IMR-90 (cell line): ENCODE data around the gene C4B. TPM values are rescaled to one million over a fixed set of nuclear protein-coding genes. Genes with fewer than 3 reads are reported as not detected.

ENCODE experiments used
- ATAC-seq: fragments of 200-7000 bp; cut with Tn5 transposase; 2 replicates; pipeline ENCODE4 v1.9.1; 2020; ENCODE audit warnings: low read depth, mild to moderate bottlenecking, moderate library complexity
- BruUV-seq: library from RNA; stranded (reverse); fragments of 400-500 nt; replicated peaks from 2 replicates; lab custom pipeline; 2021; lab: Mats Ljungman, UMichigan
- CTCF ChIA-PET: fragments of 300-600 bp; formaldehyde crosslinking; extraction: SDS; loops from one replicate; lab custom pipeline; 2021; ENCODE audit warnings: antibody characterized with exemption; lab: Yijun Ruan, JAX
- POLR2A ChIA-PET: fragments of 300-600 bp; sonication (Branson Sonifier 250); formaldehyde crosslinking; loops from one replicate; lab custom pipeline; 2022; ENCODE audit warnings: antibody characterized with exemption; ENCODE audit not compliant: unreplicated experiment; lab: Charles Lee
- DNase-seq: peaks from one replicate; pipeline ENCODE4 v3.0.0; 2013
- H2AFZ ChIP-seq: replicated peaks from 2 replicates; pipeline ENCODE3; 2013; ENCODE audit warnings: low read length, mild to moderate bottlenecking; ENCODE audit not compliant: poor library complexity
- H2AK5ac ChIP-seq: 2 replicates; pipeline ENCODE4 v1.6.1; 2013; ENCODE audit warnings: low read depth, low read length, inconsistent platforms
- H2AK9ac ChIP-seq: replicated peaks from 2 replicates; pipeline ENCODE3; 2013; ENCODE audit warnings: mild to moderate bottlenecking, low read depth, low read length, moderate library complexity; ENCODE audit not compliant: poor library complexity
- H2BK120ac ChIP-seq: 2 replicates; pipeline ENCODE4 v1.6.1; 2013; ENCODE audit warnings: low read depth, low read length, inconsistent platforms
- H2BK15ac ChIP-seq: 3 replicates; pipeline ENCODE4 v1.6.1; 2013; ENCODE audit warnings: low read depth, low read length, inconsistent platforms
- H2BK20ac ChIP-seq: 2 replicates; pipeline ENCODE4 v1.6.1; 2013; ENCODE audit warnings: low read depth, mild to moderate bottlenecking, inconsistent platforms, low read length, moderate library complexity
- H2BK5ac ChIP-seq: 2 replicates; pipeline ENCODE4 v1.6.1; 2013; ENCODE audit warnings: mild to moderate bottlenecking, low read depth, low read length, inconsistent platforms; ENCODE audit not compliant: poor library complexity, severe bottlenecking
- H3K14ac ChIP-seq: replicated peaks from 2 replicates; pipeline ENCODE4 v1.6.1; 2013; ENCODE audit warnings: low read depth, low read length, inconsistent platforms
- H3K18ac ChIP-seq: 2 replicates; pipeline ENCODE4 v1.6.1; 2013; ENCODE audit warnings: low read depth, low read length, control low read depth
- H3K23ac ChIP-seq: 2 replicates; pipeline ENCODE4 v1.6.1; 2013; ENCODE audit warnings: low read depth, low read length, inconsistent platforms
- H3K27ac ChIP-seq: 2 replicates; pipeline ENCODE4 v1.5.1; 2013; ENCODE audit warnings: mild to moderate bottlenecking, control low read depth, low read length; ENCODE audit not compliant: insufficient read depth
- H3K27me3 ChIP-seq: 2 replicates; pipeline ENCODE4 v1.6.1; 2013; ENCODE audit warnings: low read length; ENCODE audit not compliant: control insufficient read depth, insufficient read depth
- H3K36me3 ChIP-seq: 2 replicates; pipeline ENCODE4 v1.6.1; 2013; ENCODE audit warnings: low read length, mixed read lengths; ENCODE audit not compliant: control insufficient read depth, insufficient read depth
- H3K4ac ChIP-seq: 2 replicates; pipeline ENCODE4 v1.6.1; 2013; ENCODE audit warnings: low read depth, low read length, inconsistent platforms
- H3K4me1 ChIP-seq: 2 replicates; pipeline ENCODE4 v1.6.1; 2013; ENCODE audit warnings: low read length, mixed read lengths; ENCODE audit not compliant: control insufficient read depth, insufficient read depth
- H3K4me2 ChIP-seq: 2 replicates; pipeline ENCODE4 v1.6.1; 2013; ENCODE audit warnings: low read depth, mild to moderate bottlenecking, control low read depth, low read length, moderate library complexity
- H3K4me3 ChIP-seq: 2 replicates; pipeline ENCODE4 v1.5.1; 2013; ENCODE audit warnings: low read depth, mild to moderate bottlenecking, control low read depth, low read length, moderate library complexity; ENCODE audit not compliant: insufficient read depth
- H3K56ac ChIP-seq: 2 replicates; pipeline ENCODE4 v1.6.1; 2013; ENCODE audit warnings: low read length, inconsistent platforms; ENCODE audit not compliant: insufficient read depth; ENCODE audit errors: extremely low read depth
- H3K79me1 ChIP-seq, 2 experiments: 2 replicates each; pipeline ENCODE4 v1.6.1; 2013; ENCODE audit warnings: low read length in 2 of 2, inconsistent platforms in 1 of 2, low read depth in 1 of 2
- H3K9ac ChIP-seq: 2 replicates; pipeline ENCODE4 v1.6.1; 2013; ENCODE audit warnings: low read depth, low read length, control low read depth
- H3K9me1 ChIP-seq: 2 replicates; pipeline ENCODE4 v1.6.1; 2013; ENCODE audit warnings: low read length, inconsistent platforms; ENCODE audit not compliant: insufficient read depth
- H3K9me3 ChIP-seq: 2 replicates; pipeline ENCODE4 v1.6.1; 2013; ENCODE audit warnings: low read length; ENCODE audit not compliant: control insufficient read depth, insufficient read depth
- H4K20me1 ChIP-seq: 2 replicates; pipeline ENCODE4 v1.6.1; 2013; ENCODE audit warnings: low read length, inconsistent platforms; ENCODE audit not compliant: insufficient read depth
- H4K5ac ChIP-seq: 2 replicates; pipeline ENCODE4 v1.6.1; 2013; ENCODE audit warnings: mild to moderate bottlenecking, low read depth, low read length, control low read depth
- H4K8ac ChIP-seq, 2 experiments: 2 replicates each; pipeline ENCODE4 v1.6.1; 2013; ENCODE audit warnings: low read depth in 2 of 2, low read length in 2 of 2, control low read depth in 1 of 2, inconsistent platforms in 1 of 2
- H4K91ac ChIP-seq: 2 replicates; pipeline ENCODE4 v1.6.1; 2013; ENCODE audit warnings: low read depth, low read length, inconsistent platforms; ENCODE audit not compliant: insufficient read depth
- BHLHE40 ChIP-seq: fragments of 150-350 bp; IDR thresholded peaks from 2 replicates; pipeline ENCODE4 v1.6.1; 2016; ENCODE audit warnings: mild to moderate bottlenecking, low read depth, low read length
- NFE2L2 ChIP-seq: fragments of 150-350 bp; IDR thresholded peaks from 2 replicates; pipeline ENCODE4 v1.6.1; 2016; ENCODE audit warnings: low read depth, mild to moderate bottlenecking, low read length
- POLR2A ChIP-seq: IDR thresholded peaks from 2 replicates; pipeline ENCODE4 v1.6.1; 2012; ENCODE audit warnings: mild to moderate bottlenecking, low read depth, low read length
- RCOR1 ChIP-seq: IDR thresholded peaks from 2 replicates; pipeline ENCODE4 v1.6.1; 2012; ENCODE audit warnings: mild to moderate bottlenecking, low read length, improper control_type of control experiment; ENCODE audit not compliant: insufficient replicate concordance
- WGBS, 2 experiments: methylation state at CpG; one replicate each; pipeline versions ENCODE4 v1.1.5 to v1.1.7; 2013; ENCODE audit warnings: missing lambda C conversion rate in 2 of 2; ENCODE audit not compliant: insufficient read length in 1 of 2; ENCODE audit errors: extremely low coverage in 2 of 2; 5-methylcytosine and 5-hydroxymethylcytosine counted together
- dilution Hi-C: fragments of 300-500 bp; cut with HindIII; formaldehyde crosslinking; loops from one replicate; pipeline ENCODE4 v1.14.3; 2018; ENCODE audit warnings: low sequenced_read_pairs; ENCODE audit not compliant: unreplicated experiment
- in situ Hi-C: fragments of 300-500 bp; cut with MboI; formaldehyde crosslinking; loops from 3 replicates; pipeline ENCODE4 v1.14.3; 2019; ENCODE audit warnings: low sequenced_read_pairs, inconsistent platforms, mixed read lengths
- intact Hi-C: fragments of 100-400 bp; cut with micrococcal nuclease; formaldehyde crosslinking; loops from 2 replicates; pipeline ENCODE4 v1.10.0; 2022
- polyA plus RNA-seq, 3 experiments: library from polyadenylated mRNA; depleted of rRNA; stranded (reverse); fragments of >200 nt; gene quantifications; 2 replicates each; pipeline ENCODE4 v1.2.3, GENCODE V29; 2012; ENCODE audit warnings: low replicate concordance in 1 of 3
- total RNA-seq: library from RNA; depleted of rRNA; stranded (reverse); fragments of >200 nt; gene quantifications from 2 replicates; pipeline ENCODE4 v1.2.3, GENCODE V29; 2012

C4B gene
- total and polyA plus RNA-seq, 2 of the 4 experiments (the other 2 are of a cell fraction) = 0.54 to 4.2 TPM

- no peak overlapping the region for H3K4ac ChIP-seq
- ChIA-PET POLR2A (no interaction called here), CTCF (interaction anchor here (0.6 kb wide), 1 partner anchor 46 kb away, joined by 6 read pairs; no protein-coding TSS in a partner anchor)
- H4K20me1 ChIP-seq = 0 out of 2 replicates have a peak, but pooled peaks cover 2% of the 10 kb centered on the region
- no peak overlapping the region for H2BK20ac ChIP-seq
- no peak overlapping the region for H3K4me2 ChIP-seq
- no peak overlapping the region for H2BK5ac ChIP-seq
- peaks cover 8% of the 10 kb centered on the region; the same call in 1 of the 2 replicates for H3K4me1 ChIP-seq
- no peak overlapping the region for H4K5ac ChIP-seq
- H3K56ac ChIP-seq = no peak overlapping the region
- intact Hi-C loops = no loop called here
- H3K79me1 ChIP-seq = no peaks in the 10 kb centered on the region
- H2AK9ac ChIP-seq = no peak overlapping the region
- WGBS, 2 experiments = 69% methylated on average over 6 of the region's 16 CpGs; no CpG with 5 or more reads in 1 of the 2 experiments
- H3K9ac ChIP-seq = no peak overlapping the region
- H4K8ac ChIP-seq = no peak overlapping the region
- H2AK5ac ChIP-seq = no peak overlapping the region
- no peak overlapping the region for H3K23ac ChIP-seq
- H3K27me3 ChIP-seq = peaks cover 11% of the 10 kb centered on the region
- no peak overlapping the region for H2BK15ac ChIP-seq
- H3K27ac ChIP-seq = no peak overlapping the region
- no peak overlapping the region for H2BK120ac ChIP-seq
- H3K36me3 ChIP-seq = no peaks in the 10 kb centered on the region
- H3K4me3 ChIP-seq = no peak overlapping the region
- H3K9me1 ChIP-seq = 0 out of 2 replicates have a peak, but pooled peaks cover 3% of the 10 kb centered on the region
- no peaks in the 10 kb centered on the region for H3K9me3 ChIP-seq
- no peak for ATAC-seq
- H2AFZ ChIP-seq = no peak overlapping the region
- no peak overlapping the region for H3K14ac ChIP-seq
- no TSS peak for BruUV-seq
- H4K91ac ChIP-seq = no peak overlapping the region
- dilution Hi-C loops = no loop called here
- in situ Hi-C loops = no loop called here
- no peak overlapping the region for H3K18ac ChIP-seq
- DNase-seq = no peak
- TF ChIP-seq BHLHE40 = no peak
- no peak for TF ChIP-seq POLR2A
- no peak for TF ChIP-seq RCOR1
- no peak for TF ChIP-seq NFE2L2
Observed at GRCh38 chr6:32070814-32071543, 56.4 kb downstream of the C4B start.
